ENCODE results near the gene TENM3.
"Not testable (repeated sequence)": the region's sequence is repeated elsewhere in the genome, so short reads cannot be mapped to it uniquely, and the experiment has no call there.

TENM3 gene

DNA sequence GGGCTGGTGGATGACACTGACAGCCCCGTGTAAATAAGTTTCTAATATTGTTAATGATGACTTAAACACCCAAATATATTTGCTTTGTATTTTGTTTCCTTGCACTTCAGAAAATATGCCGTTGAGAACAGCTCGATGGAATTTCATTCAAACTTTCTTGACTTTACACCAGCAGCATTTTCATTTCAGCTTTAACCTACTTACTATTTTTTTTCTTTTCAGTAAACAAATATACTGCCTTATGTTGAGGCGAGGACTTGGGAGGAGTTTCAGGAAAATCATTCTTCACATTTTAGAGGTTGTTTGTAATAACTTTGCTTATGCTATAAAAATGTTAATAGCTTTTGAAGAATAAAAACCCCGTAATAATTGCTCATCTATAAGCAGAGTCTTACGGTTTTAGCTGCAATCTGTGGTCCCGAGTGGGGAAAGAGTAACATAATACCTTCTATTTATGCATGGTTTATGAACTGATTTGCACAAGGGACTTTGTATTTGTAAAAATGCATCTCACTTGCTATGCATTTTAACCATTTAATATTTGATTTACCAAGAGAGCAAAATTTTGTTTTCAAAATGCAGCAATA, 14.1 kb upstream of the TENM3 start:
- DNase-seq = no peak

DNA sequence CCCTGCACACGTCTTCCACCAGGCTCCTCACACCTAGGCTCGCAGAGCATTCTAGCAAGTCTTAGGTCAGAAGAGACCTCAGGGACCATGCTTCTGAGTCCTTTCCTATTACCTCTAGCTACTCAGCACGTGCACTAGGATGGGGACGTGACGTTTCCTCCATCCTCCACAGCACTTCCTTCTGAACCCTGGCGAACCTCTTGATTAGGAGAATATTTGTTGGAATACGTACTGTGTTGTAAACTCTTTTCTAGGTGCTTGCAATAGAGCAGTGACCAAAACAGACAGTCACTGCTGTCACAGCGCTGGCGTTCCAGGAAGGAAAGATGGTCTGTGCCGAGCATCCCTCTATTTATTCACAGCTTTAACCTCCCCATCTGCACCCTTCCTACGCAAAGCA, 12.9 kb upstream of the TENM3 start:
- no peak for DNase-seq

DNA sequence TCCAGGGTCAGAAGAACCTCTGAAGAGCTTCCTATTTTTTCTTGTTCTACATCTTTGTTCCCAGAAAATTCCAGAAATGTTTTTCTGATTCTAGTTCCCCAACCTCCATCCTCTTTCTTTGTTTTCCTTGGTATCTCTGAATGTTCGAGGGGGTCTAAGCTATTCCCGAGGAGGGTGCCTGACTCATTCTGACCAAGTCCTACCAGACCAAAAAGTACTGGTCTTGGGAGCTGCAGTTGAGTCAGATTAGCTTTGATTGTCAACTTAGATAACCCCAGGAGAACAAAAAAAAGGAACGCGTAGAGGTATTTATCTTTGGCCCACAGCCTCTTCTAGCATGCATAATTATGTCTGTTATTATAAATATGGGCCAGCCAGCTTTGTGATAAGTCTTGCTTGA, 12.1 kb upstream of the TENM3 start:
- DNase-seq = no peak

DNA sequence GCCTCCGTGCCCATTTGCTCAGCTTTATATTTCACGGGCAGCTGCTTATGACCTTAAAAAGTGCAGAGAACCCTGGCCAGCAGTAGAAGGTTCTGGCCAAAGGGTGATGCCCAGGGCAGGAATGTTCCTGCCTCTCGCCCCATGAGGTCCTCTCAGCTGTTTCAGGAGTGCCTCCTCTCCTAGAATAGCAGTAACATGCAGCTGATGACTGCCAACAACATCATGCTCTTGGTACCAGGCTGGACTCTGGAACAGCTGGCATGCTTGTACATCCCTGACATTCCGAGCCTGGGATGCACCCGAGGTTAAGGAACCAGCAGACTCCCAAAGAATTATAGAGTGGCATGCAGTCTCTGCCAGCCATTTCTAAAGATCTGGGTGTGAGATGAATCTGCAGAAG, 11.7 kb upstream of the TENM3 start:
- DNase-seq = no peak

DNA sequence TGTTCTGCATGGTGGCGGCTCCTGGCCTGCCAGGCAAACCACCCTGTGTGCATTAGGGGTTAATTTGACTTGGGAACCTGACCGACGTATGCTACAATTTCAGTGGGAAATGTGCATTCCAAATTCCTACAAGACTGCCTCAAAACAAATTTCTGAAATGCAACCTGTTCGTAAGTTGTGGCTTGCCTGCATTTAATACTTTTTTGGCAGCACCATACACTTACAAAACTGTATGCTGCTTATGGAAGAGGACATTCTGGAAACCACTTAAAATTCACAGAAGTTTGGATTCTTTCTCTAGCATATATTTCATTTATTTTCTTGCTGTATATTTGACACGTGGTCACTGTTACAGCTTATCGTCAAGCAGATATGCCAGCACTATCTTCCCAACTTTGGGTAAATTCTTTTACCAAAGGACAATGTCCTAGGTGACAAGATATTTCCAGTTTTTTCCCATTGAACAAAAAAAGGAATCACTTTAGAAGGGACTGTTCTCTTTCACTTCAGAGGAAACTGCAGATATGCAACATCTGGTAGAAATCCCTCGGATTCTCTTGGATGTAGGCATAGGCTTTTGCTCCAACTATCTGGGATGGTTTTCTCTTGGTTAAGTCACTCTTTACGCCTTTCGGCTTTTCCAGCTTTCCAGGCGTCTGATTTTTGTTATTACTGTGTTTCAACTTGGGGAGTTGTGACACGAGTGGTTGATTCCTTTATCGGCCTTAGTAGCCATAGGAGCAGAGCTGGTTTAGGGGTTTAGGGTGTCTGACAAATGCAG, 9.7 kb upstream of the TENM3 start:
- no peak for DNase-seq

DNA sequence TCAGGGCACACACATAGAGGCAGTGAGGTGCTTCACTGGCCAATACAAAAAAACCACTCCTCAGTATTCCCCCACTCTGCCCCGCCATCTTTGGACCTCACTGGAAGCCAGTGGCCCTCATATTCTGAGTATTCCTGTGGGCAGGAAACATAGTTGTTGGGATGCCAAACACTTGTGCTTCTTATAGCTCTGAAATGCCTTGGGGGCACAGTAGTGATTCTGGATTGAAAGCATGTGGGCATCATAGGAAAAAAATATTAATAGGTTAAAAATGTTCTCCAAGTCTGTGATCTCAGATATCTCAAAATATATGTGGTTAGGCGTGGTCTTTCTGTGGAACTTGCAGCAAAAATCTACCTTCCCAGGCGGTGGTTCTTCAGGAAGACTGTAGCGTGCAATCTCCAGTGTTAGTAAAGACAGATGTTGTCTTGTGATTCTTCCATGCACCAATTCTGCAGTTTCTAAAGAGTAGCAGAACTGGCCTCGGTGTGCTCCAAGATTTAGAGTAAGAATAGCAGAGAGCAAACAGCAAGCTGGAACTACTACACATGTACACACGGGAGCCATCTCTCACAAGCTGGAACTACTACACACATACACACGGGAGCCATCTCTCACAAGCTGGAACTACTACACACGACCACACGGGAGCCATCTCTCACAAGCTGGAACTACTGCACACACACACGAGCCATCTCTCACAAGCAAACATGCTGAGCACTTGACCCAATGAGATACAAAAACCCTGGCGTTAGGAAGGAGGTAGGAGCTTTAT, 8.0 kb upstream of the TENM3 start:
- no peak for DNase-seq

DNA sequence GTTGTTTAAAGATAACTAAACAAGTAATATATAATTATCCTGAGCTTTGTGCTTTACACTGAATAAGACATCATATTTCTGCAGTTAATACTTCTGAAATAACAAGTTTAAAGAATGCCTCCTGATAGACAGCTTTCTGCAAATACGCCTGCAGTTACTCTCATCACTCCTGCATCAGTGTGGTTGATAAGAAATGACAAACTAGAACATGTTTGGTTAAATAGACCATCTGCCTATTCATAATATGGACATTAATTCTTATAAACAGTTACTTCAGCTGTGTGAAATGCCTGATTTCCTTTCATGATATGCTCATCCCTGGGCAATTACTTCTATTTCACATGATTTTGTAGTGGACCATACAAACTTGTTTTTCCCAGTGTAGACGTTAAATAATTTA, 7.0 kb upstream of the TENM3 start:
- DNase-seq = no peak

DNA sequence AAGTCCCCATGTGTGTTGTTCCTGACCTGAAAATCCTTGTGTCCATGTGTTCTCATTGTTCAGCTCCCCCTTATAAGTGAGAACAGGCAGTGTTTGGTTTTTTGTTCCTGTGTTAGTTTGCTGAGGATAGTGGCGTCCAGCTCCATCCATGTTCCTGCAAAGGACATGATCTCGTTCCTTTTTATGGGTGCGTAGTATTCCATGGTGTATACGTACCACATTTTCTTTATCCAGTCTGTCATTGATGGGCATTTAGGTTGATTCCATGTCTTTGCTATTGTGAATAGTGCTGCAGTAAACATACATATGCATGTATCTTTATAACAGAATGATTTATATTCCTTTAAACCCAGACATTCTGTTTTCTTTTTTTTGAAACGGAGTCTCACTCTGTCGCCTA, 6.2 kb upstream of the TENM3 start:
- not testable (repeated sequence) for DNase-seq

DNA sequence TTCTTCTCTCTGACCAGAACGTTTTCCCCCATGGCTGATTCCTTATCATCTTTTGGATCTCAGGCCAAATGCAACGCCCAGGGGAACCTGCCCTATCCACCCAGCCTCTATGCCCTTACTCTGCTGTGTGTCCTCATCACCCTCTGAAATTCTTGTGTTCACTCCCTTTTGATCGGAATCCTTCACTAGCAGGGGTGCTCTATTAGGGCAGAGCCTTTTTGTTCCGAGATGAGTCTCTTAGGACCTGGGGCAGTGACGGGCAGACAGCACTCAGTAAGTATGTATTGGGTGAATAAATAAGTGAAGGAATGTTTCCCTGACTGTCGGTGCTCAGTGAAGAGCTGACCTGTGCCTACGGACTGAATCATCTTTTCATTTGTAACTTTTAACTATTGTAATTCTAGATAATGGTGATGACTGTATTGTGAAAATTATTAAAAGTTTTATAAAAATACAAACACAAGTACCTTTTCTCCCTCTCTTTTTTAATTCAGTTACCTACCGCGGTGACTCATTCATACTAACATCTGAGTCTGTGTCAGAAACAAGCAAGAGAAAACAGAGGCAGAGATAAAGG, 4.8 kb upstream of the TENM3 start:
- DNase-seq = no peak

DNA sequence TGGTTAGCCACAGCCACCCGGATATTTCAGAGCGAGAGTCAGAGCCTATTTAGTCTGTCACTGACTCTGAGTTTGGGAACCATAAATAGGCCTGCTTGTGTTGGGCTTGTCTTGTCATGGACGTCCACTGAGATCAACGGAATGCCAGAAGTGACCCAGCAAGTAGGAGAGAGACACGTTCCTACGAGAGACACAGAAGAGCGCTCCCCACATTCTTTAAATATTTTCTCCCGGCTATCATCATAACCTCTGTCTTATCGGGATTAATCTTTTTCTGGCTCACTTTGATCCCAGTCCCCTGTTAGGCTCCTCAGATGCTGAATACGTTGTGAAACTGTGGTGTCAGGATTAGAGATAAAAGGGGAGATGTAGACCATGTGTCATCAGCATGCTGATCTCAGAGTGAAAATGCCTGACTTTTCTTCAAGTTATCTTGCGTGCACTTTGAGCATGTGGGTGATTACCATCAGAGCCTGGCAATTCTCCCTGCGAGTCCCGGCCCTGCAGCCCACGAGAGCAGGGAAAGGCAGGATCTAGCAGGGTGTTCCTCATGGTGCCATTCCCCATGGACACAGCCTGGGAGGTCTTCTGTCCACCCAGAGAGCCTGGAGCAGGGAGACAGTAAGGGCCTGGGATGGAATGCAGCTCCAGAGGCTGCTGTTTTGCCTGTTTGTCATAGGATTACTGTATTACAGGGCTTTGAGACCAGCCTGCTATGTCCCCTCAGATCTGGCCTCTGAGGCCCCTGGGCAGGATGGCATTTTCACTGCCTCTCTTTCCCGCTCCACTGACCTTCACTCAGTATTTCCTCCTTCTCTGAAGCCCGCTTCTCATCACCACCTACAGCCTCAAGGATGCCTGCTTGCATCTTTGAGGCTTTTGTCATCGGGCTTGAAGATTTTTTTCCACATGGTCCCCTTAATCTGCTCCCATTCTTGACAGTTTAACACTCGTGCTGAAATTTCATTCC, 2.8 kb upstream of the TENM3 start:
- DNase-seq = no peak

DNA sequence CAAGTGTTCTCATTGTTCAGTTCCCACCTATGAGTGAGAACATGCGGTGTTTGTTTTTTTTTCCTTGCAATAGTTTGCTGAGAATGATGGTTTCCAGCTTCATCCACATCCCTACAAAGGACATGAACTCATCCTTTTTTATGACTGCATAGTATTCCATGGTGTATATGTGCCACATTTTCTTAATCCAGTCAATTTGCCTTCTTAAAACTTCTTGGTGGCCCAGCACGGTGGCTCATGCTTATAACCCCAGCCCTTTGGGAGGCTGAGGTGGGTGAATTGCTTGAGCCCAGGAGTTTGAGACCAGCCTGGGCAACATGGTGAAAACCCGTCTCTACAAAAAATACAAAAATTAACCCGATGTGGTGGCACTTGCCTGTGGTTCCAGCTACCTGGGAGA, 942 bp upstream of the TENM3 start:
- not testable (repeated sequence) for DNase-seq

DNA sequence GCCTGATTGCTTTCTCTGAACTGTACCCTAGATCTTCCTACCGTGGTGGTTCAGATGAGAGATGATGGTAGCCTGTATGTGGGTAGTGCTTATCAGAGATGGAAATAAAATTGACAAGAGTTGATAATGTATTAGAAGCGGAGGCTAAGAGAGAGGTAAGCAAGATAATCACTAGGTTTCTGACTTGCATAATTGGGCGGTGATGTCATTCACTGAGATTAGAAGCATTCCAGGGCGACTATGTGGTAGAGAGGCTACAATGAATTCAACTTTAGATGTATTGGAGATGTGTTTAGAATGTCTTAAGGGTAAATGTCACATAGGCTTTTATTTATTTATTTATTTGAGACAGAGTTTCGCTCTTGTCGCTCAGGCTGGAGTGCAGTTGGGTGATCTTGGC, 415 bp upstream of the TENM3 start:
- DNase-seq = no peak

DNA sequence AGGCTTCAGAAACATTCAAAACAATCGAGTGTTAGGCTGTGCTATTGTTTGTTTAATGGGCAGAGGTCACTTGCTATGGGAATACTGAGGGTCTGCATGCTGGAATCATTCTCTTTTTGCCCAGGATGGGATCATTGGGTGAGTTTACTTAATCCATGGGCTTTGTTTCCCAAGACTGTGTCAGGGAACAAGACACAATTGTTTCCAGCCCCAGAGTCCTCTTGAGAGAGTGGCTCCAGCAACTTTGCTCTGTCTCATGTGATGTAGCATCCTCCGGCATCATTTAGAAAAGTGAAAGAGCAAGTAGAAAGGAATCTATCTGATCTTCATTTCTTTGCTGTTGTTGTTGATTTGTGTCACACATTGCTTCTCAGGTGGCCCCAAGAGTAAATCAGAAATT, 1.8 kb downstream of the TENM3 start:
- DNase-seq = no peak

DNA sequence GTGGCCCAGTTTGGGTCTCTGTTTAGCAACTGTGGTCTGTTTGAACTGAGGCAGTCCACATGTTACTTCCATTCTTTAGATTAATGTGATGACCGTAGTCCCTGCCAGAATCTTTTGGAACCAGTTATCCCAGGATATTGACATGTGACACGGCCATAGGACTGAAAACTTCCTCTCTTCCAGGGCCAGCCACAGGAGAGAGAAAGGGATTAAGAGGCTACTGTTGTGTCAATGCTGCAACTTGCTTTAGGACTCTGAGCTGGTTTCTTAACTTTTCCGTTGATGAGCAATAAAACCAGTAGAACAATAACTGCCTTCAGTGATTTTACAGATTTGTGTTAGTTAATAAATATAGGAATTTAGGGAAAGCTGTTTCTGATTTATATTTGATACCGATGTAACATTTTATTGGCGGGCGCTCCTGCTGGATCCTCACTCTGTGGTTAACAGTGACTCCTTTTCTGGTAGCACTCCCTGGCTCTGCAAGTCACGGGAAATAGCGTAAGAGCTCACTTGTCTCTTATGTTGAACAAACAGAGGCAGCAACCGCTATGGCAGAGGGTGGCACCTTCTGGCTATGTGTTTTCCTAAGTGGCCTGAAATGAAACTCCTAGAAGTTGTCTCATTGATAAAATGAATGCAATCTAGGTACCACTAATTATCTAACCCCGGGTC, 2.5 kb downstream of the TENM3 start:
- DNase-seq = no peak

DNA sequence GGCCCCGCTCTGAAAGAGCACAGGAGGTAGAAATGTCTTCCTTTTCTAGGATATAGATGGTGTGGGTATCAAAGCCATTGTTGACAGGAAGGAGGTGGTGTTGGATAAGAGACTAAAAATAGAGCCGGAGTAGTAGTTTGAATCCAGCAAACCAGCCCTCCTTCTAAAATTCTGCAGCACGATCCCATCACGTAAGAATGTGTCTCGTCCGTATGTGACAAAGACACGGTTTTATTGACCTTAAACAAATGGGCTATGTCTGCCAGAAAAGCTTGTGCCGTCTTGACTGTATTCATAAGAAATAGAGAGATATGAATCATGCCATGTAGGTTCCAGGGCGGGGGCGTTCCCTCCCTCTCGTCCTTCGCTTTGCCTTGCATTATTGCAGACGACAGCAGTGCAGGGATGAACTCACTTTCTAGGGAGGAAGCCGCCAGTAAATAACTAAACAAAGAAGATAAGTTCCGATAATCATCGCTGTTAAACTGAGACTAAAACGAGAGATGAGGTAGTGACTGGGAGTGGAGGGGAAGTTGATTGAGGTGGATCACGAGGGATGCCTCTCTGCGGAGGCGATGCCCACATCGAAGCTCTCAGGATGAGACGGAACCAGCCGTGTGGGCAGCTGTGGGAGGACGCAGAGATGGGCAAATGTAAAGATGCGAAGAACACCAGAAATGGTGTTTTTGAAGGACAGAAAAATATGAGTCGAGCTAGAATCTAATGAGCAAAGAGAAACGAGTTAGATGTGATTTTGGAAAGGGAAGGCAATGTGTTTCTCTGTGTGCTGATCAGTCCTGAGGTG, 3.4 kb downstream of the TENM3 start:
- no peak for DNase-seq

DNA sequence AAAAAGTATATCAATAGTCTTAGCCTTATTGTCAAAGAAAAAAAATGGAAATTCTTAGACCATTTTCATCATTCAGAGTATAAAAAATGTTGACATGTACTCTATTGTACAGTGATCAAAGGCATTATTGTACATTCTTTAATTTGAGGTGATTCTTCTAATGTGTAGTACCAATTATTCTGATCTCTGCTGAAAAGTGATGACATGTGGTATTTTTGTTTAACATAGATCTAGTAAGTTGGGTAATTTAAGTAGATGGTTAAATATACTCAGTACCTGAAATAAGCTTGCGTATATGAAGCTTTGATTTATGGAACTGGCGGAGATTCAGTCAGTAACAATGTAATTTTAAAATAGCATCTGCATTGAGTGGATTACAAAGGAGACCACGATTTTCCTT, 5.1 kb downstream of the TENM3 start:
- DNase-seq = no peak

DNA sequence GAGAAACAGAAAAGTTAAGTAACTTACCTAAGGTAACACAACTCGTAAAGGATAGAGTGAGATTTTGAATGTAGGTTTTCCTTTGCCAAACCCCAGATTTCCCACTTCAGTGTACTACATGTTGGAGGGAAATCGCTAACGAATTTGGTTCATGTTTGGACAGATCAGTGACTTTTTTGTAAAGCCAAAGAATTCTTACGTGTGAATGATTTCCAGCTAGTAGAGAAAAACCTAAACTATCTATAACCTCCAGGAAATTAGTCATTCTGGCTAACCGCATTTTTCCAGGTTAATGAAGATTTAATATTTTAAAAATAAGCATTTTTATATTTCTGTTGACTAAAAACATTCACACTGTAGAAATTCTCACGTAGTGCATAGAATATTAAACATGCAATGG, 7.2 kb downstream of the TENM3 start:
- no peak for DNase-seq

DNA sequence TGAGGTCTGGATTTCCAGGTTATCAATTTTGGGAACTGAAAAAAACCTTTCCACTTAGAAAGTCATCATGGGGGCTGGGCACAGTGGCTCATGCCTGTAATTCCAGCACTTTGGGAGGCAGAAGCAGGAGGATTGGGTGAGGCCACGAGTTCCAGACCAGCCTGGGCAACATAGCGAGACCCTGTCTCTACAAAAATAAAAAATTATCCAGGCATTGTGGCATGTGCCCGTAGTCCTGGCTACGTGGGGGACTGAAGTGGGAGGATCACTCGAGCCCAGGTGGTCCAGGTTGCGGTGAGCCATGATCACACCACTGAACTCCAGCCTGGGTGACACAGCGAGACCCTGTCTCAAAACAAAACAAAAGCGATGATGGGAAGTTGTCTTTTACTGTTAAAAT, 7.9 kb downstream of the TENM3 start:
- no peak for DNase-seq

DNA sequence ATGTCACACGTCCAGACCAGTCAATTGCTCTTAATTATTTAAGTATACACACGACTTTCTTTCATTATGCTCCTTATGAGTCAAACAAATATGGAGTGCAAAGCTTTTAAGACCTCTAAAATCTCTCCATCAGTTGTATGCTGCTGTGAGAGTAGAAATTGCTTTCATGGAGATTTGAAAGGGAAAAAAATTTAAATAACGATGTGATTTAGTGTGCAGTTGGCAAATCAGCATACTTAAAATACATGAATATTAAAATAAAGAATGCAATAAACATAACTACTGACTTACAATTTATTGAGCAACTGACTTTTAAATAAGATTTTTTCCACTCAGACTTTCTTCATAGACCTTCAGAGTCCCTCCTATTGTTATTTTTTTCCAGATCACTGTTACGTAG, 9.0 kb downstream of the TENM3 start:
- DNase-seq = no peak

DNA sequence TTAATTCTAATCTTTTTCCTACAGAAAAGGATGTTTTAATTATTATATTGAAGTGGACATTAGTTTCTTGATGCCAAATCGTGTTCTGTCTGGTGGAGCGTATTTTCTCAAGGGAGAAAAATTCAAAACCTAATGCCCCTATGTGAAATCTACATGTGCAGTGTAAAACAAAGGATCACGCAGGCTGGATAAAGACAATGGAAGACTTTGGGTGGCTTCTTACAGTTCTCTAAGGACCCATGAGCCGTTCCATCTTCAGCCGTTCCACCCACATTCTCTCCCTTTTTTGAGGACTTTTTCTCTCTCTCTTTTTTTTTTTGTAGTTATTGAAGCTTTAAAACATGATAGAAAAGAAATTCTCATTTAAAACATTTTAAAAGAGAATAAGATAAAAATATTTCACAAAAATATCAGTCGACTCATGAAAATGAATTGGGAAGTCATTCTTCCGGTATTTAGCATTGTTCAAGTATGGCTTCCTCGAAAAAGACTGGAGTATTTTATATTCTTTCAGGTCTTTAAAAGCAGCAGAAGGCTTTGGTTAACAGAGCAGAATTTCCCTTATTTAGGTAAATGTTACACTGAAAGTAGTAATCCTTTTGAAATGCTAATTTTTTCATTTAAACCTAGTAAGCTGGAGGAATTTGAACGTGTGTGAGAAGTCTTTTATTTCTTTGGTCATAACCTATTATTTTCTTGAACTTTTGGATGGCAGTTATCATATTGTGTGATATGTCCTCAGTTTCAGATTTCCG, 11.0 kb downstream of the TENM3 start:
- no peak for DNase-seq

All from effector CD8-positive, alpha-beta T cell (primary cell).